Fibroblast of villous mesenchyme (primary cell): ENCODE measurements around the gene PARD3. TPM values are rescaled to one million over a fixed set of nuclear protein-coding genes. Genes with fewer than 3 reads are reported as not detected.
A peak's percentile ranks its signal among the peaks of the same experiment; 100 is the strongest.

Source experiments
- DNase-seq: peaks from one replicate; pipeline ENCODE4 v3.0.0-alpha.2; 2010; ENCODE audit warnings: low read depth
- H3K4me3 ChIP-seq: 2 replicates; pipeline ENCODE4 v1.5.1; 2011; ENCODE audit warnings: low read depth, mild to moderate bottlenecking, low read length
- CTCF ChIP-seq: IDR thresholded peaks from 2 replicates; pipeline ENCODE4 v1.5.1; 2012; ENCODE audit warnings: low read depth, mild to moderate bottlenecking, low read length; ENCODE audit not compliant: insufficient read depth
- total RNA-seq: library from RNA; depleted of rRNA; stranded (reverse); fragments of >200 nt; gene quantifications from 2 replicates; pipeline ENCODE4 v1.2.3, GENCODE V29; 2012

The PARD3 gene
- total RNA-seq, 1 donor: 44.0 TPM

DNA sequence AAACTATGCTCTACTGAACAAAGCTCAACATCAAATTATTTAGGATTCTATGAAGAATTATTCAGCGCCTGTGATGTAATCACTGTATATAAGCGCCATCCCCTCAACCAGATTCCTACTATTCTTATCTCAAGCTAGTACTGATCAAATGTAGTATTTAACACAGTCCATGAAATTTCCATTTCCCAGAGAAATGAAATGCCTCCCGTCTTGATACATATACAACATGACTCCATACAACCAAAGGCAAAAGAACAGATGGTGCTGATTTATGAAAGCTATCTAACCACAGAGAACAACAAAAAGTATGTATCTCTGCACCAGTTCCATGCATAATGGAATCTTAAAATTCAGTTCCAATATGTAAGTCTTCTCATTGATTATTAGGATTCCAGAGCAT, 406.1 kb downstream of the PARD3 start:
- TF ChIP-seq CTCF: no peak
- no peak for DNase-seq
- no peak overlapping the region for H3K4me3 ChIP-seq

GRCh38 chr10:34408381-34408780, 406.7 kb downstream of the PARD3 start:
- H3K4me3 ChIP-seq: no peak overlapping the region
- no peak for DNase-seq
- no peak for TF ChIP-seq CTCF

GRCh38 chr10:34407324-34407805, 407.7 kb downstream of the PARD3 start:
- TF ChIP-seq CTCF: no peak
- DNase-seq: peak; percentile 67
- H3K4me3 ChIP-seq: no peak overlapping the region

GRCh38 chr10:34406463-34407323, 408.4 kb downstream of the PARD3 start:
- no peak overlapping the region for H3K4me3 ChIP-seq
- no peak for DNase-seq
- no peak for TF ChIP-seq CTCF

DNA sequence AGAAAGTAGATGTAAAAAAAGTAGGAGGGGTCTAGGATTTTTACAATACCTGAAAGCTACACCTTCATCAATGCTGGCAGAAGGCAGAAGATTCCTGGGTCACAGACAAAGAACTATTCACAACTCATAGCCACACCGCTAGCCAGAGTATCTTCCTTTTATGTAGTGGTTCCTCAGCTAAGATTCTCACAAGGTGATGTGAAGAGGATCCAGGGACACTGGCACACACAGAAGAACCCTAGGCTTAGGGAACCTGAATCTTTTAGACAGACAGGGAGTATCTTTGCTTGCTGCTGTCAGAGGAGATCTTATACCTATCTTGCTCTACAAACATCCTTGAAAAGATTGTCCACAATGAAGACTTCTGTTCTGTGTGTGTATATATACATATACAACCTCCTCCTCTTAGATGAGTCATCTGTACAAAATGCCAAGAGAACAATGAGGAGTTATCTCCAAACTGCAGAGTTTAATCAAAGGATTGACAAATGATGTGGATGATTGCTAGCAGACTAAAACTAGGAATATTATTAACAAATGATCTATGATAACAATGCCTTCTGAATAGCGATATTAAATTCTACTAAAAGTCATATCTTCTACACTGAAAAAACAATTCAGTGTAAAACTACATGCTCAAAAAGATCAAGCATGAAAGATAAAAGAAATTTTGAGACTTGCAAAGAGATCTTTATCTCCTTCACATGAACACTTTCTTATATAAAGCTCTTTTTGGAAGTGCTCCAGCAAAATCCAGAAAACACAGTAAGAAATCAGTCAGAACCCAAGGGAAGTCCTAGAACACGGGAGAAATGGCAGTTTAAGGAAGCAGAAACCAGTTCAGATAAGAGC, 409.3 kb downstream of the PARD3 start:
- no peak overlapping the region for H3K4me3 ChIP-seq
- TF ChIP-seq CTCF: no peak
- no peak for DNase-seq

- TF ChIP-seq CTCF: no peak
Observed at GRCh38 chr10:34403512-34403911, 411.6 kb downstream of the PARD3 start.

More at GRCh38 chr10:34403512-34403911, 411.6 kb downstream of the PARD3 start:
- no peak overlapping the region for H3K4me3 ChIP-seq
- peak; percentile 66 for DNase-seq
